NCI-H2107 (cell line): ENCODE results near the gene GMIP.
"Not testable (repeated sequence)": the region's sequence is repeated elsewhere in the genome, so short reads cannot be mapped to it uniquely, and the experiment has no call there.

Experiments used
- DNase-seq: peaks from one replicate; lab custom pipeline; 2025; lab: John Stamatoyannopoulos, UW

The GMIP gene, protein sequence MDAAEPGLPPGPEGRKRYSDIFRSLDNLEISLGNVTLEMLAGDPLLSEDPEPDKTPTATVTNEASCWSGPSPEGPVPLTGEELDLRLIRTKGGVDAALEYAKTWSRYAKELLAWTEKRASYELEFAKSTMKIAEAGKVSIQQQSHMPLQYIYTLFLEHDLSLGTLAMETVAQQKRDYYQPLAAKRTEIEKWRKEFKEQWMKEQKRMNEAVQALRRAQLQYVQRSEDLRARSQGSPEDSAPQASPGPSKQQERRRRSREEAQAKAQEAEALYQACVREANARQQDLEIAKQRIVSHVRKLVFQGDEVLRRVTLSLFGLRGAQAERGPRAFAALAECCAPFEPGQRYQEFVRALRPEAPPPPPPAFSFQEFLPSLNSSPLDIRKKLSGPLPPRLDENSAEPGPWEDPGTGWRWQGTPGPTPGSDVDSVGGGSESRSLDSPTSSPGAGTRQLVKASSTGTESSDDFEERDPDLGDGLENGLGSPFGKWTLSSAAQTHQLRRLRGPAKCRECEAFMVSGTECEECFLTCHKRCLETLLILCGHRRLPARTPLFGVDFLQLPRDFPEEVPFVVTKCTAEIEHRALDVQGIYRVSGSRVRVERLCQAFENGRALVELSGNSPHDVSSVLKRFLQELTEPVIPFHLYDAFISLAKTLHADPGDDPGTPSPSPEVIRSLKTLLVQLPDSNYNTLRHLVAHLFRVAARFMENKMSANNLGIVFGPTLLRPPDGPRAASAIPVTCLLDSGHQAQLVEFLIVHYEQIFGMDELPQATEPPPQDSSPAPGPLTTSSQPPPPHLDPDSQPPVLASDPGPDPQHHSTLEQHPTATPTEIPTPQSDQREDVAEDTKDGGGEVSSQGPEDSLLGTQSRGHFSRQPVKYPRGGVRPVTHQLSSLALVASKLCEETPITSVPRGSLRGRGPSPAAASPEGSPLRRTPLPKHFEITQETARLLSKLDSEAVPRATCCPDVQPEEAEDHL

GRCh38 chr19:19643158-19644053, at the start of gene GMIP:
GMIP (minus strand) TSS chr19:19643657; CDS start chr19:19643529, 128 bp downstream.
- DNase-seq = peak; percentile 26

- DNase-seq = no peak
These were observed 48.2 kb upstream of the GMIP start for GRCh38 chr19:19691683-19692082.

DNA sequence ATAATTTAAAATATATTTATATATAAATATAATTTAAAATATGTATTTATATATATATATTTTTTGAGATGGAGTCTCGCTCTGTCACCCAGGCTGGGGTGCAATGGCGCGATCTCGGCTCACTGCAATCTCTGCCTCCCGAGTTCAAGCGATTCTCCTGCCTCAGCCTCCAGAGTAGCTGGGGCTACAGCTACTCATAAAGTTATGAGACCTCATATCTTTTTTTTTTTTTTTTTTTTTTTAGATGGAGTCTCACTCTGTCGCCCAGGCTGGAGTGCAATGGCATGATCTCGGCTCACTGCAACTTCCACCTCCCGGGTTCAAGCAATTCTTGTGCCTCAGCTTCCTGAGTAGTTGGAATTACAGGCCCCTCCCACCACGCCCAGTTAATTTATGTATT, 45.6 kb upstream of the GMIP start:
- DNase-seq = not testable (repeated sequence)

DNA sequence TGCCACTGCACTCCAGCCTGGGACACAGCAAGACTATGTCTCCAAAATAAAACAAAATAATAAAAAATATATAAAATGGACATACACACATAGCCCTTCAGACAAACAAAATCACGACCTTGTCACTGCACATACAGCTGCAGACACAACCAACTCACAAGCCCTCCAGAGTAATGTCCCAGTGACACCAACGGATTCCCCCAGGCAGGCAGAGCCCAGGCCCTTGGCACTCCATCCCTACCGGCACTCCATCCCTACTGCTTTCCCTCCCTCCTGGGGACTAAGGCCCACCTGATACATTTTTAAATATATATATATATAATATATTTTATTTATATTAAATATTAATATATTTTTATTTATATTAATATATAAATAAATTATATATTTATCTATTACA, 43.6 kb upstream of the GMIP start:
- DNase-seq = no peak

- no peak for DNase-seq
These were observed 43.1 kb upstream of the GMIP start for GRCh38 chr19:19686580-19686979.

GRCh38 chr19:19686119-19686518, 42.7 kb upstream of the GMIP start:
- not testable (repeated sequence) for DNase-seq

GRCh38 chr19:19679176-19680073, 36.0 kb upstream of the GMIP start:
- no peak for DNase-seq

DNA sequence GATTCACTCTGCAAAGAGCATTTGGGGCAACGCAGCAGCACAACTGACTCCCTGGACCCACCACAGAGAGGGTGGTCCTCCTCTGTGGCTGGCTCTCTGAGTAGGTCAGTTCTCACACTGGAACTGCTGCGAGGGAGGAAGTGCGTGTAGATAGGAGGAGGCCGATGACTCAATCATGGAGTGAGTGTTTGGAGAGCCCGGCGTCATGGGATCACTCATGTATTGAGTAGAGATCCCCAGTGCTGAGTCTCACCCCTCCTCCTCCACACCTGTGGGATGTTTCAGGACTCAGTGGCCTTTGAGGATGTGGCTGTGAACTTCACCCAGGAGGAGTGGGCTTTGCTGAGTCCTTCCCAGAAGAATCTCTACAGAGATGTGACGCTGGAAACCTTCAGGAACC, 34.1 kb upstream of the GMIP start:
- no peak for DNase-seq

GRCh38 chr19:19674315-19674714, 30.9 kb upstream of the GMIP start:
- DNase-seq = no peak

- no peak for DNase-seq
These were observed 29.4 kb upstream of the GMIP start for GRCh38 chr19:19672816-19673215.

DNA sequence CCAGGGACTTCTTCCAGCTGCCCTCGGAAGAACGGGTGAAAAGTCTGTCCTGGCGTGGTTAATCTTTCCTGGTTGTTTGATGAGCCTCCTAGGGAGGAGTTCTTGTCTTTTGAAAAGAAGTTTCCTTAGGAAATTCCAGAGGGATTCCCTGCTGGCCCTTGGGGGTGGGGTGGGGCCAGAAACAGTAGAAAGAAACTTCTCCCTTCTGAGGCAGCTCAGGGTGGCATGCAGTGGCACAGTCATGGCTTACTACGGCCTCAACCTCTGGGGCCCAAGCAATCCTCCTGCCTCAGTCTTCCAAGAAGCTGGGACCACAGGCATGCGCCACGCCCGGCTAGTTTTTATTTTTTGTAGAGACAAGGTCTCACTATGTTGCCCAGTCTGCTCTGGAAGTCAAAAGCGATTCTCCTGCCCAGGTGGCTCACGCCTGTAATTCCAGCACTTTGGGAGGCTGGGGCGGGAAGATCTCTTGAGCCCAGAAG, 26.7 kb upstream of the GMIP start:
- no peak for DNase-seq

DNA sequence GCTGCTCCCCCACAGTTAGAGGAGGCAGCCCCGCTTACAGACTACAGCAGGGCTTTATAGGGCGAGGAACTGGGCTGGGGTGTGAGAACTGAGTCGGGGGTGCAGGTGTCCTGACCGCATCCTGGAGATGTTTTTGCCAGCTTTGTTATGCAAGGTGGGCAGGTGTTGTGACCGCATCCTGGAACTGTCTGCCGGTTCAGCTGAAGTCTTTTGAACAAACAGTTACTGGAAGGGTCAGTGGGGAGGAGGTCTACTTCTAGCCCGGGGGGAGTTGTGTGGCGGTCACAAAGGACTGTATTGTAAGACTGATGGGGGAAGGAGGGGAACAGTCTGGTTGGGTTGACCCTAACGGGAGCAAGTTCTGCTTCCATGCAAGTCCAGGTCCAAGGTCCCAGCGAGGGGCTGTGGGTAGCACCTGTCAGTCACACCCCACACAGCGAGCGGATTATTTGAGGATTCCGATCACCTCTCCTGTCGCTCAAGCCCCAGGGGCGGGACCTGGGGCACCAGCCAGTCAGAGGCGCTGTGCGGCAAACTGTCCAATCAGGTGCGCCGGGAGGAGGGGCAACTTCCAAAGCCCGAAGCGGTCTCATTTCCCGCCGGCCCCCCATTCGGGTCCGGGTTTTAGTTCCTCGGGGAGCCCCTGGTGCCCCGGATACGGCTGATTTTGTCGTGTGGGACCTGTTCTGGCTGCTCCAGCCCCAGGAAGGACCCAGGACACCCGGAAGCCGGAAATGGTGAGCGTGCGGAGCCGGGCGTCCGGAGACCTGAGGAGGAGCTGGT, 25.0 kb upstream of the GMIP start, which contains the start of gene ZNF101:
Gene ZNF101 (plus strand): TSS at position 610 of the 783 bp plus-strand sequence. CDS start 125 bp downstream, at position 735.
- peak; percentile 84 for DNase-seq

DNA sequence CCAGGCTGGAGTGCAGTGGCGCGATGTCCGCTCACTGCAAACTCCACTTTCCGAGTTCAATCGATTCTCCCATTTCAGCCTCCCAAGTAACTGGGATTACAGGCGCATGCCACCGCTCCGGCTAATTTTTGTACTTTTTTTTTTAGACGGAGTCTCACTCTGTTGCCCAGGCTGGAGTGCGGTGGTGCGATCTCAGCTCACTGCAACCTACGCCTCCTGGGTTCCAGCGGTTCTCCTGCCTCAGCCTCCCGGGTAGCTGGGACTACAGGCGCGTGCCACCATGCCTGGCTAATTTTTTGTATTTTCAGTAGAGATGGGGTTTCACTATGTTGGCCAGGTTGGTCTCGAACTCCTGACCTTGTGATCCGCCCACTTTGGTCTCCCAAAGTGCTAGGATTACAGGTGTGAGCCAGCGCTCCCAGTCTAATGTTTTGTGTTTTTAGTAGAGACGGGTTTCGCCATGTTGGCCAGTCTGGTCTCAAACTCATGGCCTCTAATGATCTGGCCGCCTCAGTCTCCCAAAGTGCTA, 22.0 kb upstream of the GMIP start:
- not testable (repeated sequence) for DNase-seq

GRCh38 chr19:19663256-19664120, 20.0 kb upstream of the GMIP start, which contains the start of gene ATP13A1:
ATP13A1 (minus strand) TSS chr19:19663676; CDS start chr19:19663666, 10 bp downstream.
- DNase-seq = peak; percentile 97

GRCh38 chr19:19662871-19663255, 19.4 kb upstream of the GMIP start:
- no peak for DNase-seq

GRCh38 chr19:19662344-19662743, 18.9 kb upstream of the GMIP start:
- DNase-seq = no peak

DNA sequence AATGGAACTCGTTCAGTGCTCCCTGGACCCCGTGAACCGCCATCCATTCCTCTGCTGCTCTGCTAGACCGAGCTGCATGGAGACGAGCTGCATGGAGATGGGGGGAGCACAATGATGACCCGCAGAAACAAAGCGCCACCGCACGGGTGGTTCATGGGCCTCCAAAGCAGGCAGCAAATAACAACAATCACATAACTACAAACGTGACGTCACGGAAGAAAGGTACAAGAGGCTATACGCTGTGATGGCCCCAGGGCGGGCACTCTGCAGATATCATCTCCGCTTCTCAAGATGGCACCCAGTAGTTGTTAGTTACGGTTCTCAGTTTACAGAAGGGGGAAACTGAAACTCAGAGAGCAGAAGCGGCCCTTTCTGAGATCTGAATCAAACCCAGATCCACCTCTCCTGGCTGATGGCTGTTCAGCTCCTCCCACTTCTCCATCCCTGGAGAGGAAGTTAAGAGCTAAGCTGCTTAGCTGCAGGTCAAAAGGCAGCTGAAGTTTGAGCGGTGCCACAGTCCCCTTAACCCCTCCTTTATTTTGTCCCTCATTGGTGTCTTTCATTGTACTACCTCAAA, 18.3 kb upstream of the GMIP start:
- no peak for DNase-seq

GRCh38 chr19:19661141-19661674, 17.8 kb upstream of the GMIP start:
- no peak for DNase-seq
